Brain microvascular endothelial cell (primary cell): ENCODE measurements around the gene LYRM7.

Source experiments
- DNase-seq: peaks from one replicate; pipeline ENCODE4 v3.0.0-alpha.2; 2020
- H3K27ac ChIP-seq: fragments of 250-450 bp; sonication (Bioruptor Pico); 2 replicates; pipeline ENCODE4 v1.5.1; 2020; ENCODE audit warnings: mild to moderate bottlenecking, moderate library complexity
- H3K27me3 ChIP-seq: fragments of 250-450 bp; sonication (Bioruptor Pico); replicated peaks from 2 replicates; pipeline ENCODE4 v1.5.1; 2020; ENCODE audit warnings: mild to moderate bottlenecking
- H3K36me3 ChIP-seq: fragments of 250-450 bp; sonication (Bioruptor Pico); replicated peaks from 2 replicates; pipeline ENCODE4 v1.5.1; 2020; ENCODE audit warnings: mild to moderate bottlenecking
- H3K4me3 ChIP-seq: 2 replicates; pipeline ENCODE4 v1.5.1; 2011; ENCODE audit warnings: low read depth, mild to moderate bottlenecking, control low read depth, low read length, moderate library complexity
- CTCF ChIP-seq: IDR thresholded peaks from 2 replicates; pipeline ENCODE4 v1.5.1; 2011; ENCODE audit warnings: low read depth, mild to moderate bottlenecking, moderate library complexity, low read length, control low read depth, inconsistent platforms; ENCODE audit errors: missing control alignments
- in situ Hi-C: cut with HindIII; loops from 2 replicates; pipeline ENCODE4 v1.10.0; 2017; ENCODE audit warnings: low sequenced_read_pairs, low pct_ligation_motif_present

LYRM7 gene

GRCh38 chr5:131198625-131199024 lies 27.9 kb downstream of the LYRM7 start:
- in situ Hi-C loops = no loop called here
- no peak overlapping the region for H3K27ac ChIP-seq

GRCh38 chr5:131200560-131200959 lies 29.8 kb downstream of the LYRM7 start:
- no peak overlapping the region for H3K27ac ChIP-seq
- in situ Hi-C loops = no loop called here
- no peak for TF ChIP-seq CTCF
- no peak for DNase-seq
- no peaks in the 10 kb centered on the region for H3K27me3 ChIP-seq
- H3K36me3 ChIP-seq = no peaks in the 10 kb centered on the region
- H3K4me3 ChIP-seq = no peak overlapping the region

More at GRCh38 chr5:131198625-131199024, 27.9 kb downstream of the LYRM7 start:
- H3K27me3 ChIP-seq = no peaks in the 10 kb centered on the region
- no peak for TF ChIP-seq CTCF
- no peak overlapping the region for H3K4me3 ChIP-seq
- H3K36me3 ChIP-seq = no peaks in the 10 kb centered on the region
- DNase-seq = no peak

GRCh38 chr5:131204964-131205363 lies 34.2 kb downstream of the LYRM7 start:
- no peak overlapping the region for H3K4me3 ChIP-seq
- DNase-seq = no peak
- no peaks in the 10 kb centered on the region for H3K27me3 ChIP-seq
- TF ChIP-seq CTCF = no peak
- no peaks in the 10 kb centered on the region for H3K36me3 ChIP-seq
- in situ Hi-C loops = no loop called here
- no peak overlapping the region for H3K27ac ChIP-seq

GRCh38 chr5:131206061-131206460 lies 35.3 kb downstream of the LYRM7 start:
- H3K36me3 ChIP-seq = no peaks in the 10 kb centered on the region
- no peak for DNase-seq
- H3K27ac ChIP-seq = no peak overlapping the region
- H3K27me3 ChIP-seq = no peaks in the 10 kb centered on the region
- H3K4me3 ChIP-seq = no peak overlapping the region
- TF ChIP-seq CTCF = no peak
- in situ Hi-C loops = no loop called here

GRCh38 chr5:131206772-131207171 lies 36.0 kb downstream of the LYRM7 start:
- DNase-seq = no peak
- Histone ChIP-seq H3K4me3 (no peak overlapping the region), H3K36me3 (no peaks in the 10 kb centered on the region), H3K27me3 (no peaks in the 10 kb centered on the region), H3K27ac (no peak overlapping the region)
- no peak for TF ChIP-seq CTCF
- in situ Hi-C loops = no loop called here

GRCh38 chr5:131209175-131209505 lies 38.4 kb downstream of the LYRM7 start:
- Histone ChIP-seq H3K36me3 (no peaks in the 10 kb centered on the region), H3K4me3 (no peak overlapping the region), H3K27me3 (no peaks in the 10 kb centered on the region), H3K27ac (no peak overlapping the region)
- no peak for DNase-seq
- in situ Hi-C loops = no loop called here
- no peak for TF ChIP-seq CTCF
